Neutrophil (primary cell): Measurements from ENCODE around the gene ERGIC3.

Source experiments
- H3K27ac ChIP-seq: fragments of 200-600 bp; sonication (generic); 2 replicates; pipeline ENCODE4 v1.5.1; 2016; ENCODE audit warnings: mild to moderate bottlenecking, moderate library complexity
- H3K27me3 ChIP-seq: fragments of 200-600 bp; sonication (generic); 2 replicates; pipeline ENCODE4 v1.6.0; 2016; ENCODE audit warnings: mild to moderate bottlenecking
- H3K36me3 ChIP-seq: fragments of 200-600 bp; sonication (generic); 2 replicates; pipeline ENCODE4 v1.5.1; 2017
- H3K4me1 ChIP-seq, 2 experiments: fragments of 200-600 bp in 1 of 2; sonication (generic) in 1 of 2; 1 replicate in 1 of 2; 2 replicates in 1 of 2; pipeline versions ENCODE4 v1.5.1 to v1.6.1; 2013 to 2016; ENCODE audit warnings: low read depth in 1 of 2, low read length in 1 of 2, mild to moderate bottlenecking in 1 of 2, moderate library complexity in 1 of 2; ENCODE audit not compliant: control insufficient read depth in 1 of 2, insufficient read depth in 1 of 2
- H3K4me3 ChIP-seq, 2 experiments: fragments of 200-600 bp in 1 of 2; sonication (generic) in 1 of 2; 1 replicate in 1 of 2; 2 replicates in 1 of 2; pipeline ENCODE4 v1.5.1; 2013 to 2016; ENCODE audit warnings: low read depth in 1 of 2, low read length in 1 of 2, mild to moderate bottlenecking in 1 of 2, moderate library complexity in 1 of 2
- H3K9me3 ChIP-seq: fragments of 200-600 bp; sonication (generic); 2 replicates; pipeline ENCODE4 v1.5.1; 2016
- TF ChIP-seq, protein P1 (sequence below): fragments of 200-600 bp; sonication (generic); IDR thresholded peaks from 2 replicates; pipeline ENCODE4 v1.5.1; 2016; ENCODE audit warnings: antibody characterized with exemption

ERGIC3 gene

DNA sequence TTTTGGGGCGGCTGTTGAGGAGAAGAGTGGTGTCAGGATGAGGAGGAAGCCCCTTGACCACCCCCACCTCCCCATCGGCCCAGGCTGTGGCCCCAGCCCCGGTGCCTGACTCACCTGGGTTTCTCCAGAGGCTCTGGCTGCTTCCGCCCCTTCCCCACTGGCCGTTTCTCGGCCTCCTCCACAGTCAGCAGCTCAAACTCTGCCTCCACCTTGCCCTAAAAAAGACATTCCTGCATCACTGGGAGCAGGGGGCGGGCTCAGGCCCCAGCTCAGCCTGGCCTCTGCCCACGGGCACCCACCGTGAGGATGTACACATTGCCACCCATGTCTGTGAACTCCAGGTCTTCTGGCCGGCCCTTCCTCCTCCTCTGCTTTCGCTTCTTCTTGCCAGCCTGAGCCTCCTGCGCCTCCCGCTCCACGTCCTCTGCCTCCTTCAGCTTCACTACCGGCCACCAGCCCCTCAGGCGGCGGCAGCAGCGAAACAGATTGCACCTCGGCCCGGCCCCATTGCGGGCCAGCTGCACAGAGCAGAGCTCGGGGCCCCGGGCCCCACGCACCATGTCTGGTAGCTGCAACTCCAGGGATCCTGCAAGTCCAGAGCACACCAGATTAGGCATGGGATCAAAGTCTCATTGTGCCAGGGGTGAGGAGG lies 17.3 kb downstream of the ERGIC3 start:
- H3K4me3 ChIP-seq = no peak overlapping the region
- H3K36me3 ChIP-seq = peaks cover 59% of the 10 kb centered on the region
- H3K27me3 ChIP-seq = no peaks in the 10 kb centered on the region
- H3K4me1 ChIP-seq = no peaks in the 10 kb centered on the region
- no peaks in the 10 kb centered on the region for H3K9me3 ChIP-seq
- TF ChIP-seq, protein P1, sequence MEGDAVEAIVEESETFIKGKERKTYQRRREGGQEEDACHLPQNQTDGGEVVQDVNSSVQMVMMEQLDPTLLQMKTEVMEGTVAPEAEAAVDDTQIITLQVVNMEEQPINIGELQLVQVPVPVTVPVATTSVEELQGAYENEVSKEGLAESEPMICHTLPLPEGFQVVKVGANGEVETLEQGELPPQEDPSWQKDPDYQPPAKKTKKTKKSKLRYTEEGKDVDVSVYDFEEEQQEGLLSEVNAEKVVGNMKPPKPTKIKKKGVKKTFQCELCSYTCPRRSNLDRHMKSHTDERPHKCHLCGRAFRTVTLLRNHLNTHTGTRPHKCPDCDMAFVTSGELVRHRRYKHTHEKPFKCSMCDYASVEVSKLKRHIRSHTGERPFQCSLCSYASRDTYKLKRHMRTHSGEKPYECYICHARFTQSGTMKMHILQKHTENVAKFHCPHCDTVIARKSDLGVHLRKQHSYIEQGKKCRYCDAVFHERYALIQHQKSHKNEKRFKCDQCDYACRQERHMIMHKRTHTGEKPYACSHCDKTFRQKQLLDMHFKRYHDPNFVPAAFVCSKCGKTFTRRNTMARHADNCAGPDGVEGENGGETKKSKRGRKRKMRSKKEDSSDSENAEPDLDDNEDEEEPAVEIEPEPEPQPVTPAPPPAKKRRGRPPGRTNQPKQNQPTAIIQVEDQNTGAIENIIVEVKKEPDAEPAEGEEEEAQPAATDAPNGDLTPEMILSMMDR = no peak
- no peak overlapping the region for H3K27ac ChIP-seq

DNA sequence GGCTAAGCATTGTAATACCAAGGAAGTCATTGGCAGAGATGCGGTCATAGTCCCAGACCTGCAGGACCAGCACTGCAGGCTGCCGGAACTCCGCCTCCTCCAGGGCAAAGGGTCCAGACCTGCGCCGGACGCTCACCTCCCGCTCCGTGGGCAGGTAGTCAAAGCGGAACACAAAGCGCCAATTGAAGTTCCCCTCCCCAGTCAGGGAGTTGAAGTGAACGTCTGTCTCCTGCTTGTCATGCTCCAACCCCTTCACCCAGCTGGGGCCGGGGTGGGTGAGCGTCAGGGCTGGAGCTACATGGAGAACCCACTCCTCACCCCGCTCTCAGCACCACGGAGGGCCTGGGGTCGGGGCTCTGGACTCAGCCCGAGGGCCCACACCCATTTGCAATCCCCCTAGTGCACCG lies 18.2 kb downstream of the ERGIC3 start:
- TF ChIP-seq, protein P1 = no peak
- no peak overlapping the region for H3K4me3 ChIP-seq
- peaks cover 50% of the 10 kb centered on the region for H3K36me3 ChIP-seq
- H3K9me3 ChIP-seq = no peaks in the 10 kb centered on the region
- H3K4me1 ChIP-seq = no peaks in the 10 kb centered on the region
- H3K27ac ChIP-seq = no peak overlapping the region
- no peaks in the 10 kb centered on the region for H3K27me3 ChIP-seq

DNA sequence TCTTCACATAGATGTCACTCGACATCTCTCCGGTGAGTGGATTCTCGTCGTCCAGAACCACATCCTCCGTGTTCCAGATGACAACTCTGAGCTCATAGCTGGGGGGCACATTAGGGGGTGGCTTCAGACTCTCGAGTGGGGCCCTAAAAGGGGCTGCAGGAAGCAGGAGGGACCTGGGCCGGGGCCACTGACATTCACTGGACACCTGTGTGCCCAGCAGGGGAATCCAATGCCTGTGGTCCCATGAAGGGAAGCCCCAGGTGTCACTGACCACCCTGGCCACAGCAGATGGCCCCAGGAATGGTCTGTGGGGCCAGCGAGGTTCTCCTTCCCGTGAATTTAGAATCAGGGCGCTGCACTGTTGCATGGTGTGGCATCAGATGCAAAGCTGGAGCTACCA lies 18.7 kb downstream of the ERGIC3 start:
- TF ChIP-seq, protein P1 = no peak
- Histone ChIP-seq H3K36me3 (peaks cover 47% of the 10 kb centered on the region), H3K9me3 (no peaks in the 10 kb centered on the region), H3K4me3 (no peak overlapping the region), H3K4me1 (no peaks in the 10 kb centered on the region), H3K27me3 (no peaks in the 10 kb centered on the region), H3K27ac (no peak overlapping the region)

DNA sequence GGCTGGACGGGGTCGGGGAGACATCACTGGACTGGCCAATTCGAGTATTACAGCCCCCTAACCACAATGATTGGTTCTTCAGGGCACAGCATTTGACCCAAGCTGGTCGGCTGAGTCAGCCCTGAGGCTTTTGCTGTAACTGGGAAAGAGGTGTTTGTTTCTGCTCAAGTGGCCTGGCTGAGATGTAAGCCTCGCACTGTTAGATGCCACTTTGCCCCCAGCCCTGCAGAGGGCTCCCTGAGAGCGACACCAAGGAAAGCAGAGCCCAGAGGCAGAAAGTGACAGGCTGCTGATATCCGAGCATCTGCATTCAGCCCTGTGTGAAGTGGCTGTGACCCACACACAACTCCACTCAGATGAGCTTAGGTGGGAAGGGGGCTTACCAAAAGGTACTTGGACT lies 19.4 kb downstream of the ERGIC3 start:
- Histone ChIP-seq H3K27me3 (no peaks in the 10 kb centered on the region), H3K9me3 (no peaks in the 10 kb centered on the region), H3K4me3 (no peak overlapping the region), H3K36me3 (peaks cover 41% of the 10 kb centered on the region), H3K27ac (no peak overlapping the region), H3K4me1 (no peaks in the 10 kb centered on the region)
- TF ChIP-seq, protein P1 = no peak

DNA sequence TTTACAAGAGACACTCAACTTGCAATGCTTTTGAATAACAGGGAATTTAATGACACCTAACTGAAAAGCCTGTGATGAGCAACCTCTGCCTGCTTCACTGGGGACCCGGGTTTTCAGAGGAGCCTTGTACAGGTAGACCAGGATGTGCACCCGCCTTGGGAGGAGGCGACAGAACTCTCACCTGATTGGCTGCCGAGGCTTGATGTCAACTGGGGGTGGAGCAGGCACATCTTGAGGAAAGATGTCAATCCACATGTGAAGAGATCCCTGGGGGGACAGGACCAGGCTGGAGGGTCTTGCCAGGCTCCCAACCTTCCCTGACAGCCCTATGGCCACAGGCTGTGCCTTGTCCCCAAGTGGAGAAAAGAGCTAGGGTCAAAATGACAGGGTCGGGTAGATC lies 19.8 kb downstream of the ERGIC3 start:
- TF ChIP-seq, protein P1 = no peak
- Histone ChIP-seq H3K9me3 (no peaks in the 10 kb centered on the region), H3K4me1 (no peaks in the 10 kb centered on the region), H3K36me3 (peaks cover 37% of the 10 kb centered on the region), H3K4me3 (no peak overlapping the region), H3K27ac (no peak overlapping the region), H3K27me3 (no peaks in the 10 kb centered on the region)
